Activated CD8-positive, alpha-beta T cell treated with anti-CD3 and anti-CD28 coated beads for 36 hours (primary cell): ENCODE results near the gene UGP2. TPM values are rescaled to one million over a fixed set of nuclear protein-coding genes. Genes with fewer than 3 reads are reported as not detected.

Experiments
- ATAC-seq: fragments of 200-7000 bp; cut with Tn5 transposase; one replicate; pipeline ENCODE4 v1.10.0; 2021; ENCODE audit warnings: mild to moderate bottlenecking, moderate library complexity
- CTCF ChIA-PET: fragments of 350-600 bp; sonication (Branson Sonifier 250); formaldehyde crosslinking; loops from one replicate; lab custom pipeline; 2021; ENCODE audit warnings: antibody characterized with exemption; lab: Charles Lee
- POLR2A ChIA-PET: fragments of 350-600 bp; sonication (Branson Sonifier 250); formaldehyde crosslinking; loops from one replicate; lab custom pipeline; 2021; ENCODE audit warnings: antibody characterized with exemption; lab: Charles Lee
- DNase-seq: peaks from one replicate; pipeline ENCODE4 v3.0.0-alpha.2; 2020
- H3K27ac Mint-ChIP-seq: one replicate; pipeline ENCODE4 v1.8.0; 2021; ENCODE audit warnings: mild to moderate bottlenecking, mixed read lengths
- H3K27me3 Mint-ChIP-seq: one replicate; pipeline ENCODE4 v1.8.0; 2021; ENCODE audit warnings: mixed read lengths
- H3K36me3 Mint-ChIP-seq: one replicate; pipeline ENCODE4 v1.8.0; 2021; ENCODE audit warnings: low read depth, mixed read lengths
- H3K4me1 Mint-ChIP-seq: one replicate; pipeline ENCODE4 v1.8.0; 2021; ENCODE audit warnings: low read depth, mixed read lengths
- H3K4me3 Mint-ChIP-seq: one replicate; pipeline ENCODE4 v1.8.0; 2021; ENCODE audit warnings: mild to moderate bottlenecking, moderate library complexity, mixed read lengths
- H3K9me3 Mint-ChIP-seq: one replicate; pipeline ENCODE4 v1.8.0; 2021; ENCODE audit warnings: mixed read lengths
- intact Hi-C: fragments of 100-400 bp; cut with micrococcal nuclease; formaldehyde crosslinking; loops from one replicate; pipeline ENCODE4 v1.10.0; 2022
- total RNA-seq, 2 experiments: library from RNA; stranded (reverse); gene quantifications; one replicate each; pipeline ENCODE4 v1.2.3, GENCODE V29; 2021
- TF ChIP-seq, protein P1 (sequence below): fragments of 200-600 bp; IDR thresholded peaks from one replicate; pipeline ENCODE4 v1.8.0; 2022; ENCODE audit warnings: antibody characterized with exemption, mild to moderate bottlenecking

The UGP2 gene
- total RNA-seq, 2 experiments from 2014 or later, result 81.4 to 83.7 TPM

DNA sequence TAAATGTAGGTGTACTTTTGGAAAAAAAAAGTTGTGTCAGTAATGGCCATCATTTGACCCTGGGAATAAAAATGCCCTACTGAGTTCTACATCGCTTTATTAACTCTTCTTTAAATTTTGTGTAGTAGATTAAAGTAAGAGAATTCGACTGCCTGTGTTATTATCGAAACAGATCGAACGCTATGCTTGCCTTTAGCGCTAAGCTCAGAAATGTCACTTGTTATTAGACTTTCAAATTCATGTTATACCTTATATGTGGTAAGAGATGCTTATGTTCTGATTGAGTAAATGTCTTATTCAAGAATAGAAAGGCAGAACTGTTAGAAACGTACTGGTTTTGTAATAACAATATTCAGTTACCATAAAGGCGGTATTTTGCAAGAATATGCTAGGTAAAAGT lies 1.4 kb downstream of the UGP2 start:
- ChIA-PET POLR2A (interaction anchor here (0.6 to 5.0 kb wide), 3 partner anchors 10 to 852 kb away, joined by 3 to 58 read pairs (median 15); partner anchors contain the start of genes MDH1 and WDPCP), CTCF (interaction anchor here (1.3 to 8.0 kb wide), 3 partner anchors 10 to 21 kb away, joined by 4 to 51 read pairs (median 4); no protein-coding TSS in a partner anchor)
- H3K9me3 Mint-ChIP-seq, result peaks cover 6% of the 10 kb centered on the region
- intact Hi-C loops, result loop anchor here (10.0 kb wide), 2 partner anchors 258 to 482 kb away; partner anchors contain the start of genes MDH1 and WDPCP
- peak overlapping the region; percentile 86 for H3K4me3 Mint-ChIP-seq
- no peak for ATAC-seq
- no peak for DNase-seq
- TF ChIP-seq, protein P1, sequence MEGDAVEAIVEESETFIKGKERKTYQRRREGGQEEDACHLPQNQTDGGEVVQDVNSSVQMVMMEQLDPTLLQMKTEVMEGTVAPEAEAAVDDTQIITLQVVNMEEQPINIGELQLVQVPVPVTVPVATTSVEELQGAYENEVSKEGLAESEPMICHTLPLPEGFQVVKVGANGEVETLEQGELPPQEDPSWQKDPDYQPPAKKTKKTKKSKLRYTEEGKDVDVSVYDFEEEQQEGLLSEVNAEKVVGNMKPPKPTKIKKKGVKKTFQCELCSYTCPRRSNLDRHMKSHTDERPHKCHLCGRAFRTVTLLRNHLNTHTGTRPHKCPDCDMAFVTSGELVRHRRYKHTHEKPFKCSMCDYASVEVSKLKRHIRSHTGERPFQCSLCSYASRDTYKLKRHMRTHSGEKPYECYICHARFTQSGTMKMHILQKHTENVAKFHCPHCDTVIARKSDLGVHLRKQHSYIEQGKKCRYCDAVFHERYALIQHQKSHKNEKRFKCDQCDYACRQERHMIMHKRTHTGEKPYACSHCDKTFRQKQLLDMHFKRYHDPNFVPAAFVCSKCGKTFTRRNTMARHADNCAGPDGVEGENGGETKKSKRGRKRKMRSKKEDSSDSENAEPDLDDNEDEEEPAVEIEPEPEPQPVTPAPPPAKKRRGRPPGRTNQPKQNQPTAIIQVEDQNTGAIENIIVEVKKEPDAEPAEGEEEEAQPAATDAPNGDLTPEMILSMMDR, result no peak
- peaks cover 55% of the 10 kb centered on the region for H3K4me1 Mint-ChIP-seq
- no peaks in the 10 kb centered on the region for H3K27me3 Mint-ChIP-seq
- peaks cover 34% of the 10 kb centered on the region for H3K36me3 Mint-ChIP-seq
- H3K27ac Mint-ChIP-seq, result peak overlapping the region; percentile 100

DNA sequence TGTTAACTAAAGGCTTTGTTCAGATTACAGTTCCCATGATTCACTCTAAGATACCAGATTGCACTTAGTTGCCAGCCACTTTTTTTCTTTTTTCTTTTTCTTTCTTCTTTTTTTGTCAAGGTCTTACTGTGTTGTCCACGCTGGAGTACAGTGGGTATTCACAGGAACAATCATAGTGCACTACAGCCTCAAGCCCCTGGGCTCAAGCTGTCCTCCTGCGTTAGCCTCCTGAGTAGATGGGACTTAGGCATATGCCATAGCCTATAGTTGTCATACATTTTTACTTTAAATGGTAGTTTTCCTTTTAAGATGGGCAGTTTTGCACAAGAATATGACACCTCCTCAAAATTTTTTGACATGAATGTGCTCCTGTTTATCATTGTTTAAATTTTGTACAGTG lies 2.1 kb downstream of the UGP2 start:
- Mint-ChIP-seq H3K4me1 (peaks cover 56% of the 10 kb centered on the region), H3K36me3 (peaks cover 34% of the 10 kb centered on the region), H3K27me3 (no peaks in the 10 kb centered on the region), H3K9me3 (peaks cover 6% of the 10 kb centered on the region), H3K4me3 (peak overlapping the region; percentile 6), H3K27ac (no peak overlapping the region)
- CTCF ChIA-PET, result interaction anchor here (1.1 to 8.0 kb wide), 3 partner anchors 9 to 152 kb away, joined by 4 to 51 read pairs (median 4); no protein-coding TSS in a partner anchor
- TF ChIP-seq, protein P1, result no peak
- intact Hi-C loops, result loop anchor here (10.0 kb wide), 2 partner anchors 259 to 481 kb away; partner anchors contain the start of genes MDH1 and WDPCP
- DNase-seq, result no peak
- POLR2A ChIA-PET, result interaction anchor here (5.0 kb wide), 1 partner anchor 10 kb away, joined by 58 read pairs; no protein-coding TSS in a partner anchor
- no peak for ATAC-seq

DNA sequence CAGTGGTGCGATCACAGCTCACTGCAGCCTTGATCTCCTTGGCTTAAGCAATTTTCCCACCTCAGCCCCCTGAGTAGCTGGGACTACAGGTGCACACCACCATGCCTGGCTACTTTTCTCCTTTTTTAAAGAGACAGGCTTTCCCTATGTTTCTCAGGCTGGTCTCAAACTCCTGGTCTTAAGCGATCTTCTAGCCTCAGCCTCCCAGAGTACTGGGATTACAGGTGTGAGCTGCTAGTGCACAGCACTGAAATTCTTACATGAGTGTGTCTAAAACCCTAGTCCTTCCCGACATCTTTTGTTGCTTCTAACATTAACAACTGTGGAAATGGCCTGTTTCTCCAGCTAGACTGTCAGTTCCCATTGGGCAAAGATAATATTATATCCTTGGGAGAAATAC lies 2.9 kb downstream of the UGP2 start:
- DNase-seq (no peak), ATAC-seq (no peak)
- POLR2A ChIA-PET, result interaction anchor here (5.0 kb wide), 1 partner anchor 9 kb away, joined by 58 read pairs; no protein-coding TSS in a partner anchor
- Mint-ChIP-seq H3K4me1 (peaks cover 60% of the 10 kb centered on the region), H3K36me3 (peaks cover 34% of the 10 kb centered on the region), H3K27me3 (no peaks in the 10 kb centered on the region), H3K9me3 (peaks cover 6% of the 10 kb centered on the region), H3K27ac (no peak overlapping the region), H3K4me3 (no peak overlapping the region)
- CTCF ChIA-PET, result interaction anchor here (1.1 to 8.0 kb wide), 5 partner anchors 8 to 153 kb away, joined by 3 to 51 read pairs (median 4); no protein-coding TSS in a partner anchor
- intact Hi-C loops, result loop anchor here (10.0 kb wide), 2 partner anchors 260 to 480 kb away; partner anchors contain the start of genes MDH1 and WDPCP
- TF ChIP-seq, protein P1, result no peak

DNA sequence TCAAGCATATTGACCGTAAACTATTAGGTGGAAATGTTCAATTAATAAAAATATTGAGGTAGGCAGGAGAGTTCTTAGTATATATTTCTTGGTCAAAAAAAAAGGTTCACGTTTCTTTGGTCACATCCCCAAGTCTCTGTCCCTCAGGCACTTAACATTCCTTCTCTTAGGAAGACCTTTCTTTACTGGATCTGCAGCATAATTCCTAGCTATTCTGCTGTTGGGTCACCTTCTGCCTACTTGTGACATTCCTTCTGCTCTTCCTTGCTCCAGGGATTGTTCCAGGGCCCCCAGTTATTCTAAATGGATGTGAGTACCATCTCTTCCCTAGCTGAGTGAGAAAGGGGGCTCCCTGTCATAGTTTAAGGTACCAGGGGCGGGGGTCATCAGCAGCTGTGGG lies 4.2 kb downstream of the UGP2 start:
- intact Hi-C loops, result loop anchor here (10.0 kb wide), 2 partner anchors 261 to 479 kb away; partner anchors contain the start of genes MDH1 and WDPCP
- POLR2A ChIA-PET, result interaction anchor here (0.6 to 1.1 kb wide), 2 partner anchors 37 to 1975 kb away, joined by 3 read pairs; no protein-coding TSS in a partner anchor
- Mint-ChIP-seq H3K9me3 (peaks cover 6% of the 10 kb centered on the region), H3K36me3 (peaks cover 34% of the 10 kb centered on the region), H3K4me1 (peaks cover 58% of the 10 kb centered on the region), H3K4me3 (no peak overlapping the region), H3K27ac (no peak overlapping the region), H3K27me3 (no peaks in the 10 kb centered on the region)
- no peak for DNase-seq
- CTCF ChIA-PET, result interaction anchor here (0.6 to 8.0 kb wide), 4 partner anchors 10 to 219 kb away, joined by 3 to 51 read pairs (median 6); no protein-coding TSS in a partner anchor
- TF ChIP-seq, protein P1, result no peak
- no peak for ATAC-seq
